GM12878 (cell line): ENCODE data around the gene ARL13A.

Experiments used
- ASH2L ChIP-seq: fragments of 300-600, 200-600 bp; sonication (generic); IDR thresholded peaks from 2 replicates; pipeline ENCODE4 v1.6.1; 2017; ENCODE audit warnings: low read depth, mild to moderate bottlenecking, borderline replicate concordance
- BRCA1 ChIP-seq: IDR thresholded peaks from 2 replicates; pipeline ENCODE4 v1.6.1; 2011; ENCODE audit warnings: low read depth, low read length, improper control_type of control experiment
- CREB1 ChIP-seq: IDR thresholded peaks from 2 replicates; pipeline ENCODE4 v1.6.1; 2012; ENCODE audit warnings: low read depth, mild to moderate bottlenecking, inconsistent platforms
- EZH2 ChIP-seq: IDR thresholded peaks from 2 replicates; pipeline ENCODE4 v1.6.1; 2012; ENCODE audit warnings: low read depth, mild to moderate bottlenecking, control low read depth, inconsistent platforms, low read length, borderline replicate concordance; ENCODE audit not compliant: control insufficient read depth
- NR2C2 ChIP-seq: IDR thresholded peaks from 2 replicates; pipeline ENCODE4 v1.6.1; 2011; ENCODE audit warnings: borderline replicate concordance, low read depth; ENCODE audit not compliant: control insufficient read depth, insufficient read length
- POLR2A ChIP-seq: IDR thresholded peaks from 2 replicates; pipeline ENCODE4 v1.6.1; 2011; ENCODE audit warnings: low read depth, mild to moderate bottlenecking, low read length
- SMAD1 ChIP-seq: fragments of 450-650 bp; IDR thresholded peaks from 2 replicates; pipeline ENCODE4 v1.6.1; 2018; ENCODE audit warnings: mild to moderate bottlenecking, low read depth; ENCODE audit not compliant: partially characterized antibody
- YY1 ChIP-seq: IDR thresholded peaks from 2 replicates; pipeline ENCODE4 v1.6.1; 2011; ENCODE audit warnings: low read depth, mild to moderate bottlenecking, low read length
- TF ChIP-seq, protein P1 (sequence below), 3 experiments: IDR thresholded peaks in 2 of 3; conservative IDR thresholded peaks in 1 of 3; 2 replicates each; pipeline ENCODE4 v1.5.1; 2011; ENCODE audit warnings: low read depth in 3 of 3, low read length in 3 of 3, mild to moderate bottlenecking in 3 of 3, control low read depth in 2 of 3, moderate library complexity in 2 of 3, inconsistent platforms in 1 of 3, mixed read lengths in 1 of 3; ENCODE audit not compliant: control insufficient read depth in 2 of 3, insufficient read depth in 1 of 3; ENCODE audit errors: extremely low read depth in 1 of 3
- TF ChIP-seq, protein P2 (sequence below): IDR thresholded peaks from 2 replicates; pipeline ENCODE4 v1.6.1; 2011; ENCODE audit warnings: low read depth, low read length, improper control_type of control experiment, borderline replicate concordance
- TF ChIP-seq, protein P3 (sequence below): fragments of 450-650 bp; formaldehyde crosslinking; IDR thresholded peaks from 2 replicates; pipeline ENCODE4 v1.4.0; 2020; ENCODE audit warnings: mild to moderate bottlenecking, moderate library complexity

DNA sequence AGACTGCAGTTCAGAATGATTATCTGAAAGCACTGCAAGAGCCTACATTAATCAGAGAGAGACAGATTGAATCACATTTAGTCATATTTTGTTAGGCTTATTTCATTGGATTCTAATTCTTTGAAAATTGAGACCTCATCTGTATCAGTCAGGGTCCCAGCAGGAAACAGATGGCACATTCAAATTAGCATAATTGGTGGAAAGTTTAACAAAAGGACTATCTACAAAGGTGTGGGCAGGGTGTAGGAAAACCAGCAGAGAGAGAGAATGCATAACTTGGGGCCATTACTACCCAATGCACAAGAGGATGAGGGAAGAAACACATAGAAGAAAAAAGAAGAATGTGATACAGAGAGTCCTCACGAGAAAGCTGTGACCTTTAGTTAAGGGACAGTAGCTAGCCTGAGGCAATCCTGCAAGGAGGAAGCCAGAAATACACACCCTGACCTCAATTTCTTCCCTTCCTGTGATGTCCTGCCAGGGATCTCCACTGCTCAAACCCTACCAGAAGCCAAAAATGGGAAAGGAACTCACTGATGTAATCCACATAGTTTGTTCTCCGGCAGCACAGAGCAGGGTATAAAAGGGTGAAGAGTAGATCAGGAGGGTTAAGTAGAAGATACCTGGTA is 23.1 kb upstream of the ARL13A start:
- no peak for TF ChIP-seq YY1
- TF ChIP-seq, protein P1, sequence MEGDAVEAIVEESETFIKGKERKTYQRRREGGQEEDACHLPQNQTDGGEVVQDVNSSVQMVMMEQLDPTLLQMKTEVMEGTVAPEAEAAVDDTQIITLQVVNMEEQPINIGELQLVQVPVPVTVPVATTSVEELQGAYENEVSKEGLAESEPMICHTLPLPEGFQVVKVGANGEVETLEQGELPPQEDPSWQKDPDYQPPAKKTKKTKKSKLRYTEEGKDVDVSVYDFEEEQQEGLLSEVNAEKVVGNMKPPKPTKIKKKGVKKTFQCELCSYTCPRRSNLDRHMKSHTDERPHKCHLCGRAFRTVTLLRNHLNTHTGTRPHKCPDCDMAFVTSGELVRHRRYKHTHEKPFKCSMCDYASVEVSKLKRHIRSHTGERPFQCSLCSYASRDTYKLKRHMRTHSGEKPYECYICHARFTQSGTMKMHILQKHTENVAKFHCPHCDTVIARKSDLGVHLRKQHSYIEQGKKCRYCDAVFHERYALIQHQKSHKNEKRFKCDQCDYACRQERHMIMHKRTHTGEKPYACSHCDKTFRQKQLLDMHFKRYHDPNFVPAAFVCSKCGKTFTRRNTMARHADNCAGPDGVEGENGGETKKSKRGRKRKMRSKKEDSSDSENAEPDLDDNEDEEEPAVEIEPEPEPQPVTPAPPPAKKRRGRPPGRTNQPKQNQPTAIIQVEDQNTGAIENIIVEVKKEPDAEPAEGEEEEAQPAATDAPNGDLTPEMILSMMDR (IDR thresholded peaks at IDR 0.05 in 2 of 3, conservative IDR thresholded peaks at IDR 0.05 in 1 of 3; ENCODE audit: control insufficient read depth in 2 of 3, extremely low read depth in 1 of 3, insufficient read depth in 1 of 3, low read depth in 3 of 3, low read length in 3 of 3): no peak
- TF ChIP-seq POLR2A: no peak
- TF ChIP-seq BRCA1: no peak
- no peak for TF ChIP-seq ASH2L
- no peak for TF ChIP-seq NR2C2
- TF ChIP-seq EZH2: no peak
- TF ChIP-seq, protein P2, sequence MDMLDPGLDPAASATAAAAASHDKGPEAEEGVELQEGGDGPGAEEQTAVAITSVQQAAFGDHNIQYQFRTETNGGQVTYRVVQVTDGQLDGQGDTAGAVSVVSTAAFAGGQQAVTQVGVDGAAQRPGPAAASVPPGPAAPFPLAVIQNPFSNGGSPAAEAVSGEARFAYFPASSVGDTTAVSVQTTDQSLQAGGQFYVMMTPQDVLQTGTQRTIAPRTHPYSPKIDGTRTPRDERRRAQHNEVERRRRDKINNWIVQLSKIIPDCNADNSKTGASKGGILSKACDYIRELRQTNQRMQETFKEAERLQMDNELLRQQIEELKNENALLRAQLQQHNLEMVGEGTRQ: no peak
- no peak for TF ChIP-seq SMAD1
- no peak for TF ChIP-seq CREB1
- TF ChIP-seq, protein P3, sequence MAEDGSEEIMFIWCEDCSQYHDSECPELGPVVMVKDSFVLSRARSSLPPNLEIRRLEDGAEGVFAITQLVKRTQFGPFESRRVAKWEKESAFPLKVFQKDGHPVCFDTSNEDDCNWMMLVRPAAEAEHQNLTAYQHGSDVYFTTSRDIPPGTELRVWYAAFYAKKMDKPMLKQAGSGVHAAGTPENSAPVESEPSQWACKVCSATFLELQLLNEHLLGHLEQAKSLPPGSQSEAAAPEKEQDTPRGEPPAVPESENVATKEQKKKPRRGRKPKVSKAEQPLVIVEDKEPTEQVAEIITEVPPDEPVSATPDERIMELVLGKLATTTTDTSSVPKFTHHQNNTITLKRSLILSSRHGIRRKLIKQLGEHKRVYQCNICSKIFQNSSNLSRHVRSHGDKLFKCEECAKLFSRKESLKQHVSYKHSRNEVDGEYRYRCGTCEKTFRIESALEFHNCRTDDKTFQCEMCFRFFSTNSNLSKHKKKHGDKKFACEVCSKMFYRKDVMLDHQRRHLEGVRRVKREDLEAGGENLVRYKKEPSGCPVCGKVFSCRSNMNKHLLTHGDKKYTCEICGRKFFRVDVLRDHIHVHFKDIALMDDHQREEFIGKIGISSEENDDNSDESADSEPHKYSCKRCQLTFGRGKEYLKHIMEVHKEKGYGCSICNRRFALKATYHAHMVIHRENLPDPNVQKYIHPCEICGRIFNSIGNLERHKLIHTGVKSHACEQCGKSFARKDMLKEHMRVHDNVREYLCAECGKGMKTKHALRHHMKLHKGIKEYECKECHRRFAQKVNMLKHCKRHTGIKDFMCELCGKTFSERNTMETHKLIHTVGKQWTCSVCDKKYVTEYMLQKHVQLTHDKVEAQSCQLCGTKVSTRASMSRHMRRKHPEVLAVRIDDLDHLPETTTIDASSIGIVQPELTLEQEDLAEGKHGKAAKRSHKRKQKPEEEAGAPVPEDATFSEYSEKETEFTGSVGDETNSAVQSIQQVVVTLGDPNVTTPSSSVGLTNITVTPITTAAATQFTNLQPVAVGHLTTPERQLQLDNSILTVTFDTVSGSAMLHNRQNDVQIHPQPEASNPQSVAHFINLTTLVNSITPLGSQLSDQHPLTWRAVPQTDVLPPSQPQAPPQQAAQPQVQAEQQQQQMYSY (CRISPR knock-in tag): no peak
